Psoas muscle (tissue), 8 donors: ENCODE measurements around the gene MEFV. TPM values are rescaled to one million over a fixed set of nuclear protein-coding genes. Genes with fewer than 3 reads are reported as not detected.
"Not testable (repeated sequence)": the region's sequence is repeated elsewhere in the genome, so short reads cannot be mapped to it uniquely, and the experiment has no call there.

Experiments used
- ATAC-seq, 4 donors: fragments of 200-7000 bp; cut with Tn5 transposase; one replicate each; pipeline ENCODE4 v1.9.1; 2020; ENCODE audit warnings: moderate library complexity in 3 of 4, mild to moderate bottlenecking in 2 of 4
- DNase-seq, 2 donors: peaks; one replicate each; pipeline ENCODE4 v3.0.0-alpha.2; 2020
- H3K27ac ChIP-seq: fragments of 200-600 bp; one replicate; pipeline ENCODE4 v1.8.0; 2022
- H3K27me3 ChIP-seq, 3 donors: fragments of 200-600 bp in 1 of 3; one replicate each; pipeline versions ENCODE4 v1.6.1 to v1.8.0; 2013 to 2022; ENCODE audit warnings: low read length in 2 of 3, mild to moderate bottlenecking in 2 of 3, moderate library complexity in 1 of 3; ENCODE audit not compliant: insufficient read depth in 3 of 3
- H3K36me3 ChIP-seq, 2 donors: fragments of 200-600 bp in 1 of 2; one replicate each; pipeline versions ENCODE4 v1.6.1 to v1.8.0; 2013 to 2022; ENCODE audit warnings: low read depth in 1 of 2, mild to moderate bottlenecking in 1 of 2, moderate library complexity in 1 of 2; ENCODE audit not compliant: insufficient read depth in 1 of 2
- H3K4me1 ChIP-seq: fragments of 200-600 bp; one replicate; pipeline ENCODE4 v1.8.0; 2022
- H3K4me3 ChIP-seq: fragments of 200-600 bp; one replicate; pipeline ENCODE4 v1.8.0; 2022; ENCODE audit warnings: mild to moderate bottlenecking
- H3K9me3 ChIP-seq: fragments of 200-600 bp; one replicate; pipeline ENCODE4 v1.8.0; 2022
- CTCF ChIP-seq: fragments of 200-600 bp; IDR thresholded peaks from one replicate; pipeline ENCODE4 v1.8.0; 2022; ENCODE audit warnings: antibody characterized with exemption
- WGBS, 3 donors: extraction: QIAGEN DNeasy Blood & Tissue Kit; methylation state at CpG; one replicate each; pipeline versions ENCODE4 v1.1.6 to v1.1.7; 2013; 5-methylcytosine and 5-hydroxymethylcytosine counted together
- intact Hi-C, 2 donors: fragments of 100-400 bp; cut with DNase I; formaldehyde crosslinking; loops; one replicate each; pipeline versions ENCODE4 v1.11.0 to v1.14.2; 2022
- polyA plus RNA-seq, 3 donors: library from polyadenylated mRNA; stranded (reverse); fragments of 200-250 nt; gene quantifications; one replicate each; pipeline ENCODE4 v1.2.3, GENCODE V29; 2013
- total RNA-seq, 4 donors: library from RNA; stranded (reverse); fragmentation: NEBNext Ultra II Directional in 2 of 4; extraction: Animal tissue kit (Norgen Biotek cat#: 25700) in 2 of 4; gene quantifications; one replicate each; pipeline versions ENCODE4 v1.2.1 to v1.2.4, GENCODE V29; 2021 to 2023
- donor health status: healthy with polysubstance abuse.
- donor health status: DM: no; HTN: no; CAD: no; lungs with moderate emphysema.
- donor health status: Bipolar disorder and iron deficiency.
- donor health status: healthy.
- donor health status: DM: yes; HTN: yes; CAD: no.
- donor health status: DM: no; HTN: no; CAD: no.
- donor health status: DM: no; HTN: no; CAD: no.
- donor health status: DM: yes; HTN: yes; CAD: no.

MEFV gene
- total and polyA plus RNA-seq, 7 donors = 0.07 to 0.81 (median 0.24) TPM

- H3K27me3 ChIP-seq = peaks cover 0 to 6% (median 0%) of the 10 kb centered on the region in 3 donors
- H3K36me3 ChIP-seq = no peaks in the 10 kb centered on the region
- no peaks in the 10 kb centered on the region for H3K4me1 ChIP-seq
- no peak overlapping the region for H3K4me3 ChIP-seq
- DNase-seq = no peak
- H3K9me3 ChIP-seq = peaks cover 5% of the 10 kb centered on the region
- no peak overlapping the region for H3K27ac ChIP-seq
- TF ChIP-seq CTCF = no peak
- WGBS, 3 donors = 29 to 64% (median 60%) methylated on average over 1 of the region's 1 CpG
- intact Hi-C loops = no loop called here
- no peak for ATAC-seq
Observed at GRCh38 chr16:3212567-3212966, 43.9 kb downstream of the MEFV start.

GRCh38 chr16:3212006-3212405, 44.4 kb downstream of the MEFV start:
- no peak overlapping the region for H3K4me3 ChIP-seq
- peaks cover 6% of the 10 kb centered on the region for H3K9me3 ChIP-seq
- ATAC-seq (no peak), DNase-seq (no peak)
- H3K4me1 ChIP-seq = no peaks in the 10 kb centered on the region
- H3K27me3 ChIP-seq = peaks cover 0 to 9% (median 0%) of the 10 kb centered on the region in 3 donors
- no peak overlapping the region for H3K27ac ChIP-seq
- intact Hi-C loops = no loop called here
- WGBS, 3 donors = 78 to 84% (median 82%) methylated on average over 3 of the region's 3 CpGs
- no peaks in the 10 kb centered on the region for H3K36me3 ChIP-seq
- TF ChIP-seq CTCF = no peak

- H3K27me3 ChIP-seq = peaks cover 0 to 12% (median 4%) of the 10 kb centered on the region in 3 donors
- no peaks in the 10 kb centered on the region for H3K36me3 ChIP-seq
- TF ChIP-seq CTCF = no peak
- H3K27ac ChIP-seq = no peak overlapping the region
- H3K4me3 ChIP-seq = no peak overlapping the region
- no peak for ATAC-seq
- 64 to 68% (median 67%) methylated on average over 19 of the region's 19 CpGs for WGBS, 3 donors
- peaks cover 17% of the 10 kb centered on the region for H3K9me3 ChIP-seq
- no peak for DNase-seq
- H3K4me1 ChIP-seq = no peaks in the 10 kb centered on the region
- intact Hi-C loops = no loop called here
Observed at GRCh38 chr16:3207086-3207953, 49.1 kb downstream of the MEFV start.

- ATAC-seq, H3K36me3 ChIP-seq, DNase-seq, intact Hi-C loops, H3K27ac ChIP-seq, H3K4me1 ChIP-seq, H3K27me3 ChIP-seq, H3K4me3 ChIP-seq: not testable (repeated sequence)
- WGBS, 3 donors = 56 to 68% (median 58%) methylated on average over 3 of the region's 3 CpGs
- H3K9me3 ChIP-seq = peaks cover 17% of the 10 kb centered on the region
Observed at GRCh38 chr16:3205939-3206338, 50.5 kb downstream of the MEFV start.

- Histone ChIP-seq H3K27ac (no peak overlapping the region), H3K4me1 (no peaks in the 10 kb centered on the region), H3K4me3 (no peak overlapping the region), H3K27me3 (peaks cover 0 to 19% (median 13%) of the 10 kb centered on the region in 3 donors), H3K36me3 (no peaks in the 10 kb centered on the region), H3K9me3 (peaks cover 16% of the 10 kb centered on the region)
- no peak for TF ChIP-seq CTCF
- intact Hi-C loops = no loop called here
- 48 to 71% (median 58%) methylated on average over 6 of the region's 6 CpGs for WGBS, 3 donors
- DNase-seq (no peak), ATAC-seq (no peak)
Observed at GRCh38 chr16:3202903-3203539, 53.4 kb downstream of the MEFV start.
